Measurements from ENCODE around the gene ZNF664. TPM values are rescaled to one million over a fixed set of nuclear protein-coding genes. Genes with fewer than 3 reads are reported as not detected.

Gene ZNF664
- total RNA-seq, 1 donor from 2014 or later = 97.5 TPM

- Histone ChIP-seq H3K36me3 (ENCODE audit: control insufficient read depth, insufficient read depth, low read length) (no peaks in the 10 kb centered on the region), H3K27me3 (ENCODE audit: control insufficient read depth, insufficient read depth, low read length) (no peaks in the 10 kb centered on the region), H3K4me3 (ENCODE audit: low read depth, low read length) (no peak overlapping the region)
- no peak for DNase-seq (ENCODE audit: low read depth)
- TF ChIP-seq CTCF (IDR thresholded peaks at IDR 0.05; ENCODE audit: insufficient read depth, low read length, poor library complexity, severe bottlenecking) = no peak
Measured at GRCh38 chr12:124020514-124020949, 47.5 kb downstream of the ZNF664 start.

- DNase-seq (ENCODE audit: low read depth) = no peak
- H3K36me3 ChIP-seq (ENCODE audit: control insufficient read depth, insufficient read depth, low read length) = no peaks in the 10 kb centered on the region
- no peak for TF ChIP-seq CTCF (IDR thresholded peaks at IDR 0.05; ENCODE audit: insufficient read depth, low read length, poor library complexity, severe bottlenecking)
- no peaks in the 10 kb centered on the region for H3K27me3 ChIP-seq (ENCODE audit: control insufficient read depth, insufficient read depth, low read length)
- no peak overlapping the region for H3K4me3 ChIP-seq (ENCODE audit: low read depth, low read length)
Measured at GRCh38 chr12:124021007-124021406, 48.0 kb downstream of the ZNF664 start.

GRCh38 chr12:124022161-124022560 is 49.1 kb downstream of the ZNF664 start:
- TF ChIP-seq CTCF (IDR thresholded peaks at IDR 0.05; ENCODE audit: insufficient read depth, low read length, poor library complexity, severe bottlenecking) = no peak
- H3K36me3 ChIP-seq (ENCODE audit: control insufficient read depth, insufficient read depth, low read length) = no peaks in the 10 kb centered on the region

GRCh38 chr12:124024263-124024678 is 51.3 kb downstream of the ZNF664 start:
- no peak overlapping the region for H3K4me3 ChIP-seq (ENCODE audit: low read depth, low read length)
- no peaks in the 10 kb centered on the region for H3K36me3 ChIP-seq (ENCODE audit: control insufficient read depth, insufficient read depth, low read length)
- no peaks in the 10 kb centered on the region for H3K27me3 ChIP-seq (ENCODE audit: control insufficient read depth, insufficient read depth, low read length)
- DNase-seq (ENCODE audit: low read depth) = no peak
- no peak for TF ChIP-seq CTCF (IDR thresholded peaks at IDR 0.05; ENCODE audit: insufficient read depth, low read length, poor library complexity, severe bottlenecking)

More at GRCh38 chr12:124022161-124022560, 49.1 kb downstream of the ZNF664 start:
- no peak for DNase-seq (ENCODE audit: low read depth)
- no peak overlapping the region for H3K4me3 ChIP-seq (ENCODE audit: low read depth, low read length)
- H3K27me3 ChIP-seq (ENCODE audit: control insufficient read depth, insufficient read depth, low read length) = no peaks in the 10 kb centered on the region

GRCh38 chr12:124024776-124025175 is 51.8 kb downstream of the ZNF664 start:
- no peak for TF ChIP-seq CTCF (IDR thresholded peaks at IDR 0.05; ENCODE audit: insufficient read depth, low read length, poor library complexity, severe bottlenecking)
- H3K36me3 ChIP-seq (ENCODE audit: control insufficient read depth, insufficient read depth, low read length) = no peaks in the 10 kb centered on the region
- H3K27me3 ChIP-seq (ENCODE audit: control insufficient read depth, insufficient read depth, low read length) = no peaks in the 10 kb centered on the region
- no peak for DNase-seq (ENCODE audit: low read depth)
- H3K4me3 ChIP-seq (ENCODE audit: low read depth, low read length) = no peak overlapping the region

GRCh38 chr12:124025661-124026060 is 52.6 kb downstream of the ZNF664 start:
- no peaks in the 10 kb centered on the region for H3K27me3 ChIP-seq (ENCODE audit: control insufficient read depth, insufficient read depth, low read length)
- TF ChIP-seq CTCF (IDR thresholded peaks at IDR 0.05; ENCODE audit: insufficient read depth, low read length, poor library complexity, severe bottlenecking) = no peak
- H3K36me3 ChIP-seq (ENCODE audit: control insufficient read depth, insufficient read depth, low read length) = no peaks in the 10 kb centered on the region
- DNase-seq (ENCODE audit: low read depth) = no peak
- no peak overlapping the region for H3K4me3 ChIP-seq (ENCODE audit: low read depth, low read length)
